ENCODE measurements around the gene UCP3.

The UCP3 gene

GRCh38 chr11:74008373-74009229 is at the start of gene UCP3:
TSS of gene UCP3 (minus strand) at chr11:74009085. CDS start at chr11:74007042, 2,043 bp downstream.
- TF ChIP-seq GATA3 (IDR thresholded peaks at IDR 0.05; ENCODE audit: low read depth, low read length) (no peak), GATA2 (IDR thresholded peaks at IDR 0.05; ENCODE audit: low read depth, low read length) (no peak)

- TF ChIP-seq GATA3 (IDR thresholded peaks at IDR 0.05; ENCODE audit: low read depth, low read length) (no peak), GATA2 (IDR thresholded peaks at IDR 0.05; ENCODE audit: low read depth, low read length) (no peak)
These were observed 48.6 kb upstream of the UCP3 start for GRCh38 chr11:74057249-74058151.

- no peak for TF ChIP-seq GATA3 (IDR thresholded peaks at IDR 0.05; ENCODE audit: low read depth, low read length)
- TF ChIP-seq GATA2 (IDR thresholded peaks at IDR 0.05; ENCODE audit: low read depth, low read length) = no peak
These were observed 47.1 kb upstream of the UCP3 start for GRCh38 chr11:74055938-74056337.

GRCh38 chr11:74050465-74050864 is 41.6 kb upstream of the UCP3 start:
- no peak for TF ChIP-seq GATA2 (IDR thresholded peaks at IDR 0.05; ENCODE audit: low read depth, low read length)
- no peak for TF ChIP-seq GATA3 (IDR thresholded peaks at IDR 0.05; ENCODE audit: low read depth, low read length)

GRCh38 chr11:74048993-74049392 is 40.1 kb upstream of the UCP3 start:
- TF ChIP-seq GATA2 (IDR thresholded peaks at IDR 0.05; ENCODE audit: low read depth, low read length) = no peak
- no peak for TF ChIP-seq GATA3 (IDR thresholded peaks at IDR 0.05; ENCODE audit: low read depth, low read length)

- TF ChIP-seq GATA3 (IDR thresholded peaks at IDR 0.05; ENCODE audit: low read depth, low read length) = no peak
- TF ChIP-seq GATA2 (IDR thresholded peaks at IDR 0.05; ENCODE audit: low read depth, low read length) = no peak
These were observed 35.7 kb upstream of the UCP3 start for GRCh38 chr11:74044538-74044937.

- TF ChIP-seq GATA3 (IDR thresholded peaks at IDR 0.05; ENCODE audit: low read depth, low read length) (no peak), GATA2 (IDR thresholded peaks at IDR 0.05; ENCODE audit: low read depth, low read length) (no peak)
These were observed 34.6 kb upstream of the UCP3 start for GRCh38 chr11:74043450-74043849.

GRCh38 chr11:74037309-74037708 is 28.4 kb upstream of the UCP3 start:
- no peak for TF ChIP-seq GATA3 (IDR thresholded peaks at IDR 0.05; ENCODE audit: low read depth, low read length)
- TF ChIP-seq GATA2 (IDR thresholded peaks at IDR 0.05; ENCODE audit: low read depth, low read length) = no peak

- no peak for TF ChIP-seq GATA2 (IDR thresholded peaks at IDR 0.05; ENCODE audit: low read depth, low read length)
- TF ChIP-seq GATA3 (IDR thresholded peaks at IDR 0.05; ENCODE audit: low read depth, low read length) = no peak
These were observed 26.4 kb upstream of the UCP3 start for GRCh38 chr11:74035264-74035663.

GRCh38 chr11:74033046-74033445 is 24.2 kb upstream of the UCP3 start:
- TF ChIP-seq GATA3 (IDR thresholded peaks at IDR 0.05; ENCODE audit: low read depth, low read length) (no peak), GATA2 (IDR thresholded peaks at IDR 0.05; ENCODE audit: low read depth, low read length) (no peak)

GRCh38 chr11:74030723-74031676 is 22.1 kb upstream of the UCP3 start:
- TF ChIP-seq GATA2 (IDR thresholded peaks at IDR 0.05; ENCODE audit: low read depth, low read length) (no peak), GATA3 (IDR thresholded peaks at IDR 0.05; ENCODE audit: low read depth, low read length) (no peak)

GRCh38 chr11:74025467-74026166 is 16.7 kb upstream of the UCP3 start:
- TF ChIP-seq GATA2 (IDR thresholded peaks at IDR 0.05; ENCODE audit: low read depth, low read length) = no peak
- TF ChIP-seq GATA3 (IDR thresholded peaks at IDR 0.05; ENCODE audit: low read depth, low read length) = no peak

All from SH-SY5Y (cell line).